GM19193 (cell line): ENCODE results near the gene PSMB7.

ENCODE experiments used
- POLR2A ChIP-seq: IDR thresholded peaks from 4 replicates; pipeline ENCODE4 v1.6.1; 2011; ENCODE audit not compliant: insufficient read depth, insufficient read length; ENCODE audit errors: extremely low read depth

PSMB7 gene

DNA sequence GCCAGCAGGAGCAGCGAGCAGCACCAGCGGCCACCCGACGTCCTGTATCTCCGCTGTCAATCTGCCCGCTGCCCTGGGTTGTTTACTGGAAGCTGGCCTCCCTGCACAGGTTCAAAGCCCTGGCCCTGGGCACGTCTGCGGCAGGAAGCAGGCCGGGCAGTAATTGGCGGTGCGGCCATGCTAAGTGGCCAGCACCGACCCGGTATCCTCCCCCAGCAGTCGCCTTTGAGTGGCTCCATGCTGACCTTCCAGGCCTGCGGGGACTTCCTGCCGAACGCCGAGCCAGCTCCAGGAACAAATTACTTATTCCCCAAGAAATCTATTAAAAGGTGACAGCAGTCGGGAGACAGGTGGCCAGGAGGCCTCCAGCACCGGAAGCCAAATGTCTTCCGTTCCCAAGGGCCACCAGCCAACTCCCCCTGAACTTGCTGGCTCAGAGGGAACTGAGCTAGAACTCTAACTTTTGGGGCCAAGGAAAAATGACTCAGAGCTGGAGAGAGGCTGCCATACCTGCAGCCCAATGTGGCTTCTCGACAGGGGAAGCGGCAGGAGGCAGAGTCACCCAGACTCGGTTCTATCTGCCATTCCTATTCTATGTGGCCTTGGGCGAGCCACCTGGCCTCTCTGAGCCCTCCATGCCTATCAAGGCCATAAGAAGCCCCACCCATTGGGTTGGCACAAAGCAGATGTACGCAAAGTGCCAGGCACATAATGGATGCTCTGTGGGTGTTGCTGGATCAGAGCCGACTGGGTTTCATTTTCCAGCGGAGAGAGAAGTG lies 13.7 kb upstream of the PSMB7 start:
- TF ChIP-seq POLR2A: no peak

DNA sequence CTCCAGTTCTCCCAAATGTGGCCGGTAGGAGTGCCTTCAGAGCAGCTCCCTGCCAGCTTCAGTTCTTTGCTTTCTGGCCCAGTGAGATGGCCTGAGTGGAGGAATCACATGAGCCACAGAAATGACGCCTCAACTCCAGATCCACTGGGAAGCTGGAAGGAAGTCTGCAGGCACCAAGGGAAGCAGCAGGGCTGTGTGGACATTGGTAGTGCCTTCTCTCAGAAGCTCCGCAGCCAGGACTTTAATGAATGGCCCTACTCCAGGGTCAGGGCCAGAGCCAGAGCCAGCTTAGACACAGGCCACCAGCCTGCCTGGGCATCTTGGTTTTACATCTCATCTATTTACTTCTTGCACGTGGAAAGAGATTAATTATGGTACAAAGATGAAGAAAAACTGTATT lies 12.0 kb upstream of the PSMB7 start:
- no peak for TF ChIP-seq POLR2A

DNA sequence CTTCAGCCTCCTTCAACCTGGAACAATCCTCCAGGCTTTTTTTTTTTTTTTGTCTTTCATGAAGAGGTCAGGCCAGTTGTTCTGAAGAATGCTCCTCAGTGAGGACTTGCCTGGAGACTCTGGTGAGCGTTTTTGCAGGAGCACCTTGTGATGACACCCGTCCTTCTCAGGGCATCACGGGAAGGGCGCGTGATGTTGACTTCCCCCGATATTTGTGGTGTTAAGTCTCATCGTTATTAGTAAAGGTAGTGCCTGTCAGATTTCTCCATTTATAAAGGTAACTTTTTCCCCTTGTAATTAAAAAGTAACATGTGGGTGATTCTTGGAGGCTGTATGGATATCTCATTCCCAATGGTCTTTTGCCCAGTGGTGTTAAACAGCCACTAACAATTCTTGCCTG lies 11.1 kb upstream of the PSMB7 start:
- no peak for TF ChIP-seq POLR2A

DNA sequence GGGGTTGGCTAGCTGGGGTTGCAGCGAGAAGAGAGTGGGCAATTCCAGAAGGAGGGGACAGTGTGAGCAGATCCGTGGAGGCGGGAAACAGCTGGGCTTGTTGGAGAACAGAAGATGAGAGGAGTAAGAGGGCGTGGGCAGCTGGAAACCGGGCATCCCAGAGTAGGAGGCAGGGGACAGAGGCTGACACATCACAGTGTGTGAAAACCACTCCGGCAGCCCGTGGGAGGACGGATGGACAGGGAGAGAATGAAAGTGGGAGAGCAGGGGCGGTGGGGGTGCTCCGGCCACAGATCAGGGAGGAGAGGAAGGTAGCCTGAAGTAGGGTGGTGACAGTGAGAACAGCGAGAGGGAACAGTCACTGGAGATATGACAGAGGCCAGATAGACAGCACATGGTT lies 8.3 kb upstream of the PSMB7 start:
- no peak for TF ChIP-seq POLR2A

DNA sequence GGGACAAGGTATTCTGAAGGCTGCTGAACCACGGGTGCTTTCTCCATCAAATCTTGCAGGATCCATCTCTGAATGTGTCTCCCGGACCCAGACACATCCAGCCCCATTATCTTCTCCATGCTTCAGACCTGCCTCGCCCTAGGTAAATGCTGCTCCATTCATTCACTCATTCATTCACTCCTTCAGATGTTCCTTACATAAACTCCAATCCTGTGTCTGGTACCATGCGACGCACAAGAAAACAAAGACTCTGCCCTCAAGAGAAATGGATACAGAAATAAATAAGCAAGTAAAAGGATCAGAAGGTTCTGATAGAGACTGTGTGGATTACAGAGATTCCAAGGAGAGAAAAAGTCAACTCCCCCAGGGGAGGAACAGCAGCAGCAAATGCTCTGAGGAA lies 7.9 kb upstream of the PSMB7 start:
- no peak for TF ChIP-seq POLR2A

DNA sequence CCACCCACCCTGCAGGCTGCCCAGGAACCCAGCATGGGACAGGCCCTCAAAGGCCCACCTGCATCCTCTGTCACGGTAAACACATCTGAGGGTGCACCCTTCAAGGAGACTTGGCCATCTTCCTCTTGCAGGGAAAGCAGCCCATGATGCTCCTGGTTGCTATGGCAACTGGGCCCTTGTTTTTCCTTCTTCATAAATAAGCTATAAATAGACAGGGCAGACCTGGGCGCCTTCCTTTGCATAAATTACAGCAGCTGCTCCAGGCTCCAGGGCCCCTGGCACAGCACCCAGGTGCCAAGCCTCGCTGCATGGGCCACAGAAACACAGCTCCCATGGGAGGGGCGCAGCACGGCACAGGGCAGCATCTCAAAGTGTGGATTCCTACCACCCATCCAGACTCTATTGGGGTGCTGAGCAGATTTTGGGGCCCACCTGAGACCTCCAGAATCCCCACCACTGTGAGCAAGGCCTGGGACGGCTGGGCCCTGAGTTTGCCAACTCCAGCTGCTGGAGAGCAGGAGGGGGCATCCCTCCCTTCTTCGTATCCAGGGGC lies 5.8 kb upstream of the PSMB7 start:
- TF ChIP-seq POLR2A: no peak

DNA sequence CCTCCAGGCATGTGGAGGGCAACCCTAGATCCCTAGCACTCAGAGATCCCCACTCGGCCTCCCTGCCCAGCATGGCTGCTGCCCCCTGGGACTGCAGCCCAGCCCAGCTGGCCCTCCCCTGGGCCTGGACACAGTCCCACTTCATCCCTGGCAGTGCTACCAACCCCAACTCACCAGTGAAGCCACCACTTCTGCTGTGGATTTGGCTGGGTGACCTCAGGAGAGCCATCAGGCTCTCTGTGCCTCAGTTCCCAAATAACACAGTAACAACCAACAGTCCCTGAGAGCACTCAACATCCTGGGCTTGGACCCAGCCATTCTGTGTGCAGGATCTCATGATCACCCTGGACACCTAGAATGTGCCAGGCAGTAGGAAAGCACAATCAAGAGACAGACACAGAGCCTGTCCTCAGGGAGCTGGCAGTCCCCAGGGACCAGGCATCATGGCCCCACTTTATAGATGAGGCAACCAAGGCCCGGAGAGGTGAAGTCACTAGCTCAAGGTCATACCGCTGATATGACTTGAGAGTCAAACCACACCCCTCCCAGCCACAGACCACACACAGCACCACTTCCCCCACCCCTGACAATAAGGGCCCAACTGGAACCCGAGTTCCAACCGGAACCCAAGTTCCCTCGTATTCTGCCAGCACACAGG lies 4.7 kb upstream of the PSMB7 start:
- no peak for TF ChIP-seq POLR2A

DNA sequence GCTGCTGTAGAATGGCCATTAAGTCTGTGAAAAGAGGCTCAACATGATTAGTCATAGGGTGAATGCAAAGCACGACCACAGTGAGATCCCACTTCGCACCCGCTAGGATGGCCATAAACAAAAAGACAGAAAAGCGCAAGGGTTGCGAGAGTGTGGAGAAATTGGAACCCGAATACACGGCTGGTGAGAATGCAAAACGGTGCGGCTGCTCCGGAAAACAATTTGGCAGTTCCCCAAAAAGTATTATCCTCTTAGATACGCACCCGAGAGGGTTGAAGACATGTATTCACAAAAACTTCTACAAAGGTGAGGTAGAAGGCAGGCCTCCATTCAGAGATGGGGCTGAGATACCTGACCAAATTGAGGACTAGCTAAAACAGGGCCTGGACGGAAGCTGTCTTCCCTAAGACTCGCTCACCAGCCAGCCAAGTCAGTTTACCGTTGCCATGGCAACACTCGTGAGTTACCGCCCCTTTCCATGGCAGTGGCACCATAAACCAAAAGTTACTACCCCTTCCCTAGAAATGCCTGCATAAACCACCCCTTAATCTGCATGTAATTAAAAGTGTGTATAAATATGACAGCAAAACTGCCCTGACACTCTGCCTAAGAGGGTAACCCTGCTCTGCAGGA lies 726 bp upstream of the PSMB7 start:
- no peak for TF ChIP-seq POLR2A

DNA sequence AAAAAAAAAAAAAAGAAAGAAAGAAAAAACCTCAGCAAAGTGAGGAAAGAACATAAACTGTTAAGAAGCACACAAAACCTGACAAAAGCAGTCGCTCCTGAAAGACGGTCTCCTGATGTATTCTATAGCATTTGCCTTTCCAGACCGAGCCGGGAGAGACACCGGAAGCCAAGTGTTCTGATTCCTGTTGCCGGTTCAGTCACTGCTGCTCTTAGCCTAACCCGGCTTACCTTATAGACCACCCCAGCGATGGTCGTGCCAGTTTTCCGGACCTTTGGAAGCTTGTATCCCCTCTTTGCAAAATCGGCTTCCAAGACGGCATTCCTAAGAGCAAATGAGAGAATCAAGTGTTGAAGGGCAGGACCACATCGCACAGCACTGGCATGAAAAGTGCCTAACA lies 630 bp downstream of the PSMB7 start:
- no peak for TF ChIP-seq POLR2A

DNA sequence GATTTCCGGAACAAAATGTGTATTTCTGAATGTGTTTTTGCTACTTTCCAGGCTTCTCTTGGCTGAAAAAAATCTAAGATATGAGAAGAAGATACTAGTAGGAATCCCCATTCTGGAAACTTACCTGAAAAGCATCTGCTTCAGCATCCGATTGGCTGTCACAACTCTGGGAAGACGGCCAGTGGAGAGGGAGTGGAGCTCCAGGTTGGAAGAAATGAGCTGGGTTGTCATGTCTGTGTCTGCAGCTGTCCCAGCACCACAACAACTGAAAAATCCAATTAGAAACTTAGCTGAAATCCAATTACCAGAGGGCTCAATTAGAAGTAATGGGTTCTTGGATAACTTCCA lies 3.0 kb downstream of the PSMB7 start:
- no peak for TF ChIP-seq POLR2A

DNA sequence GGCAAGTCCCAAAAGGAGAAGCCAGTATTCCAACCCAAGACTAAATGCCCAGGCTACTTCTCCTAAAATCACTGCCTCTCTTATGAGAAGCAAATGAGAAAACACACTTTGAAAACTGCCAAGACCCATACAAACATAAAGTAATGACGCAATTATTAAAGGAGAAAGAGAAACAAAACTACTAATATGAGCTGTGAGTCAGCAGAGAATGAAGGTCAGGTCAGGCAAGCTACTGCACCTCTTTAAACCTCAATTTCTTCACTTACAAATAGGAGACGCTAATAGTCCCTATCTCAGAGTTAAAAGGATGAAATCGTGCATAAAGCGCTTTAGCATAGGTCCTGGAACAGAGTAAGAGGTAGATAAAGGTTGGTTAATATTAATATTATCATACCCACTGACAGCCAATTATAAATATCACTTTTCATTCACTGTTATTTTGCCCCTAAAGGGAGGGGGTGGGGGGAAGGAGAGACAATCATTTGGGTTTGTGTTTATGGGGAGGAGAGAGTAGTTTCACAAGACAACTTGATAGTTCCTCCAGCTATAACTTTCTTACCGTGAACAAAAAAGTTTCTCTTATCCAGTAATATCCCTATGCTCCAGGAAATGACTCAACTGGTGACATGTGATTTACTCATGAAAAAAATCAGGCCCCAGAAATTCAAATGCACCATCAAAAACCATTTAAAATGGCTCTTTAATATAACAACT lies 3.6 kb downstream of the PSMB7 start:
- TF ChIP-seq POLR2A: no peak

DNA sequence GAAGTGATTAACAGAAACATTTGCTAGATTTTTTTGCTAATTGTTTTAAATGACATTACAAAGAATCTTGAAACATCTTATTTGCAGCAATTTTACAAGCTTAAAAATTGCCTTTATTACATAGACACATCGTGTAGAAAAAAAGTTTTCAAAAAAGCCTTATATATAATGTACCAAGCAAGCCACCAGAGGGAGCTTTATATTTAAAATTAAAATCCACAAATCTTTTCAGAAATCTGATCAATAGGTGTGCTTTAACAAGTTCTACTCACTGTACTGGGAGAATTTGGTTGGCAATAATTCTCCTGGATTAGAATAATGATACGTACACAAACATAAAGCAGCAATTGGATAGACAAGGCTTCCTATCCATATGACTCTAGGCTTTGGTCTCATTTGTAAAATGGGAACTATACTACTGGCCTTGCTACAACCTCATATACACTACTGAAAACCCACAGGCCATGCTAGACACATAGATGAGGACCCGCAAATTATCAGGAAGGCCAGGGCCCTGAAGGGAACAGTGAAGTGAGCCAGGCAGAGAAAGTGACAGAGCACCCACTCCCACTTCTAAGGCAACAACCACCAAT lies 4.8 kb downstream of the PSMB7 start:
- TF ChIP-seq POLR2A: no peak

DNA sequence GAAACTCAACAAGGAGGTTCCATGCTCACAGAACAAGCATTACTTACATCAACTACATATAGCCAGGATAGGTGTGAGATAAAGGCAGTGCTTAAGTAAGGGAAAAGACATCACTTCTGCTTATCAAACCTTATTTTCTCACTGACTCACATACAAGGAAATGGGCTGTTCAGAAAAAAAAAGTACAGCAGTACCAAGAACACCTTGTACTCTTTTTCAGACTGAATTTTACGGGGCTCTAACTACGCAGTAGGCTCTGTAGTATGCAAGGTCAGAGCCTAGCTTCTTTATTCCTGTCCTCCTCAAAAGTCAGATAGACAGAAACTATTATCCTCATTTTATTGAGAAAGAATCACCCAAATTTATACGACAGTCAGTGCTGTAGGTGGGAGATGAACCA lies 5.8 kb downstream of the PSMB7 start:
- no peak for TF ChIP-seq POLR2A

DNA sequence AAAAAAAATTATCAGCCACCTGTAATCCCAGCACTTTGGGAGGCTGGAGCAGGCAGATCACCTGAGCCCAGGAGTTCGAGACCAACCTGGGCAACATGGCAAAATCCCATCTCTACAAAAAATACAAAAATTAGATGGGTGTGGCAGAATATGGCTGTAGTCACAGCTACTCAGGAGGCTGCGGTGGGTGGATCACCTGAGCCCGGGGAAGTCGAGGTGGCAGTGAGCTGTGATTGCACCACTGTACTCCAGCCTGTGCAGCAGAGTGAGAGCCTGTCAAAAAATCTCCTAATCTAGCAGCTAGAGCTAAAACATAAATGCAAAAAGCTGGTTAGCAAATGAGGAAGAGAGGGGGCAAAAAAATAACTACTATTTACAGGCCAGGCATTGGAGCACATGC lies 12.0 kb downstream of the PSMB7 start:
- no peak for TF ChIP-seq POLR2A

DNA sequence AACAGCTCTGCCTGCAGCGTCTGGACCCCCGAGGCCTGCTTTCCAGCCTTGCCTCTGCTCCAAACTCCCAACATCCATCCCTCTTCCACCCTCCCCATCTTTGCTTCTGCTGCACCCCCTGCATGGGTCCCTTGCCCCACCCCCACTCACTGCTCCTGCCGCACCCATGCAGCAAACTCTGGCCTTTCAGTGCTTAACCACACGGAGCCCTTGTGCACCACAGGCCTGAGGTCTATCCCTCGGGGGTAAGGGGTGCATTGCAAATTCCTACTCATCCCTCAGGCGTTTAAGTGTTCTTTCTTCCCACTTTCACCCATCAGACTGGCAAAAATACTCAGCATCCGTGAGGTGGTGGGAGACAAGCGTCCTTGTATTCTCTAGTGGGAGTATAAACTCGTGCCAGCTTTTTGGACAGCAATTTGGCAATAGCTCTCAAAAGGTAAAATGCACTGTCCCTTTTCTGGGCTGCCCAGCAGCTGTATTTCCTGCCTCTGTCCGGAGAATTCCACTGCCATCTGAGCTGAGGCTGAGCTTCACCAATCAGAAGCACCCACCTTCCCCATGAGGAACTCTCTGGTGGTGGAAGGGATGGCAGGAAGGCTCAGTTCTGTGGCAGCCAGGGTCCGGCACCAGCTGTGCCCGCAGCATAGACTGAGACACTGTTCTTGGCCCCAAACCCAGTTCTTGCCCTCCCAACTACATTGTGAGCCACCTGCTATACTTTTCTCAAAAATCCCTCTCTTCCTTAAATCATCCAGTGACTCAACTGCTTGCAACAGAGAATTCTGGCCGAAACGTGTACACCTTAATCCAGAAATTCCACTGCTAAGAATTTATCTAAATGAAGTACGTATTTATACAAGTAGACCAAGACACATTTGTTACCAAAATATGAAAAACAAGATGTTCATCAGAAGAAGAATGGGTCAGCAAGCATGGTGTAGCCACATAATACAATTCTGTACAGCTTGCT lies 15.0 kb downstream of the PSMB7 start:
- no peak for TF ChIP-seq POLR2A
